ENCODE results near the gene CILP. TPM values are rescaled to one million over a fixed set of nuclear protein-coding genes. Genes with fewer than 3 reads are reported as not detected.

CILP gene
- total RNA-seq, 1 experiment from 2014 or later: not detected

- TF ChIP-seq SRF (IDR thresholded peaks at IDR 0.05; ENCODE audit: low read depth): no peak
- TF ChIP-seq ZFX (IDR thresholded peaks at IDR 0.05): no peak
Observed at GRCh38 chr15:65213241-65213640, 2.0 kb upstream of the CILP start (continued).

GRCh38 chr15:65212097-65212496 lies 824 bp upstream of the CILP start:
- no peaks in the 10 kb centered on the region for H3K79me2 ChIP-seq (ENCODE audit: insufficient read depth, low read length)
- H3K27ac ChIP-seq (ENCODE audit: low read depth, low read length): no peak overlapping the region
- no peak overlapping the region for H2AFZ ChIP-seq (ENCODE audit: low read depth, low read length, poor library complexity, severe bottlenecking)
- no peaks in the 10 kb centered on the region for H3K36me3 ChIP-seq (ENCODE audit: control insufficient read depth in 1 of 2, insufficient read depth in 2 of 2, low read length in 2 of 2)
- H3K27me3 ChIP-seq (ENCODE audit: insufficient read depth, low read length): no peaks in the 10 kb centered on the region
- ATAC-seq (peak; percentile 89), DNase-seq (ENCODE audit: low read depth, low spot score) (no peak)
- H3K9me3 ChIP-seq (ENCODE audit: control insufficient read depth in 1 of 2, insufficient read depth in 1 of 2, low read depth in 1 of 2, low read length in 2 of 2): no peaks in the 10 kb centered on the region
- CTCF ChIA-PET: interaction anchor here (1.8 kb wide), 1 partner anchor 11 kb away, joined by 7 read pairs; no protein-coding TSS in a partner anchor
- no TSS peak for BruUV-seq (replicated peaks)
- intact Hi-C loops (cut with micrococcal nuclease): no loop called here
- no peak overlapping the region for H3K4me3 ChIP-seq (replicated peaks in 1 of 2; ENCODE audit: low read depth in 1 of 2, low read length in 2 of 2)
- H3K9ac ChIP-seq (ENCODE audit: low read length): no peak overlapping the region
- RAD21 ChIA-PET (ENCODE audit: low non-redundant PET in 1 of 2, low total read pairs in 2 of 2, uncharacterized antibody in 2 of 2, unreplicated experiment in 2 of 2): no interaction called here
- POLR2A ChIA-PET: interaction anchor here (1.4 kb wide), 1 partner anchor 93 kb away, joined by 4 read pairs; the partner anchor contains the start of gene RNU5B-1
- H3K4me2 ChIP-seq (ENCODE audit: low read length): no peak overlapping the region
- H4K20me1 ChIP-seq (ENCODE audit: insufficient read depth): no peaks in the 10 kb centered on the region
- H3K9me2 ChIP-seq (ENCODE audit: insufficient read depth): 0 out of 2 replicates have a peak, but pooled peaks cover 2% of the 10 kb centered on the region
- peaks cover 2 to 8% of the 10 kb centered on the region in 2 experiments; a peak in 1 of 4 replicates for H3K4me1 ChIP-seq (ENCODE audit: control insufficient read depth in 1 of 2, insufficient read depth in 2 of 2, low read length in 2 of 2)
- TF ChIP-seq JUND (IDR thresholded peaks at IDR 0.05) (no peak), EZH2 (IDR thresholded peaks at IDR 0.05) (no peak), SRF (IDR thresholded peaks at IDR 0.05; ENCODE audit: low read depth) (no peak), TCF7L2 (IDR thresholded peaks at IDR 0.05; ENCODE audit: borderline replicate concordance, extremely low read depth, insufficient read depth, insufficient read length) (no peak), SP1 (IDR thresholded peaks at IDR 0.05; ENCODE audit: low read depth) (no peak), MAX (IDR thresholded peaks at IDR 0.05) (peak; percentile 84), RAD21 (IDR thresholded peaks at IDR 0.05; ENCODE audit: low read depth) (no peak; the same call in 1 of the 2 replicates), REST (IDR thresholded peaks at IDR 0.05; ENCODE audit: low read depth) (no peak), ELF1 (IDR thresholded peaks at IDR 0.05; ENCODE audit: borderline replicate concordance, low read depth) (no peak), ATF3 (IDR thresholded peaks at IDR 0.05) (no peak), POLR2AphosphoS5 (IDR thresholded peaks at IDR 0.05; ENCODE audit: low read depth, low read length) (no peak), CBX3 (IDR thresholded peaks at IDR 0.05; ENCODE audit: low read depth) (peak; percentile 33; the same call in 1 of the 2 replicates), EZH2phosphoT487 (IDR thresholded peaks at IDR 0.05; ENCODE audit: borderline replicate concordance) (no peak), EGR1 (IDR thresholded peaks at IDR 0.05; ENCODE audit: low read depth) (no peak), YY1 (IDR thresholded peaks at IDR 0.05; ENCODE audit: extremely low read depth, insufficient replicate concordance, low read depth, low read length) (no peak), ZBTB33 (IDR thresholded peaks at IDR 0.05; ENCODE audit: extremely low read depth, insufficient replicate concordance, low read length) (no peak), ZNF274 (IDR thresholded peaks at IDR 0.05; ENCODE audit: low read depth, low read length) (no peak)
